ENCODE data around the gene KRT76. TPM values are rescaled to one million over a fixed set of nuclear protein-coding genes. Genes with fewer than 3 reads are reported as not detected.

KRT76 gene
- total and polyA plus RNA-seq, 2 donors (not counting 1 experiment from before 2014, with no cell fraction given) = not detected

DNA sequence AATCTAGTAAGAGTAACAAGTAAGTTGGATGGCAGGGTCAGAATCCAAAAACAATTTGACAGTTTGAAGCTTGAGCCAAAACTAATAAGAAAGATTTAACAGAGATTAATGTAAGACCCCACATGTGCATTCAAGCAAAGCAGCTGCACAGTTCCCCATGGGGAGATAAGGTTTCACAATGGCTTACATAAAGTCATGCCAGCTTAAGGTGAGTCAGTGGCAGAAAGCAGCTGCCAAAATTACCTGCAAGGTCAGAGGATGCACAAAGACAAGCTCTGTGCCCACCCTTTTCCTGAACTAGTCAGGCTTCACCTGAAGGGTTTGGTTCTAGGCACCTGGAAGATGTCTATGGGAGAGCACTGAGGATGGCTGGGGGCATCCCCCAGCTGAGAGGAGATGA is 37.2 kb downstream of the KRT76 start:
- ATAC-seq (ENCODE audit: low read depth) (no peak), DNase-seq (no peak)
- H3K4me2 ChIP-seq (replicated peaks; ENCODE audit: low read depth, low read length, poor library complexity, severe bottlenecking) = no peak overlapping the region
- no peak overlapping the region for H3K4me3 ChIP-seq (ENCODE audit: control extremely low read depth in 1 of 5, extremely low read depth in 1 of 5, insufficient read depth in 1 of 5, low read depth in 2 of 5, low read length in 4 of 5)
- H3K4me1 ChIP-seq (ENCODE audit: control insufficient read depth in 2 of 2, insufficient read depth in 2 of 2, low read length in 2 of 2) = no peaks in the 10 kb centered on the region
- TF ChIP-seq, protein P1, sequence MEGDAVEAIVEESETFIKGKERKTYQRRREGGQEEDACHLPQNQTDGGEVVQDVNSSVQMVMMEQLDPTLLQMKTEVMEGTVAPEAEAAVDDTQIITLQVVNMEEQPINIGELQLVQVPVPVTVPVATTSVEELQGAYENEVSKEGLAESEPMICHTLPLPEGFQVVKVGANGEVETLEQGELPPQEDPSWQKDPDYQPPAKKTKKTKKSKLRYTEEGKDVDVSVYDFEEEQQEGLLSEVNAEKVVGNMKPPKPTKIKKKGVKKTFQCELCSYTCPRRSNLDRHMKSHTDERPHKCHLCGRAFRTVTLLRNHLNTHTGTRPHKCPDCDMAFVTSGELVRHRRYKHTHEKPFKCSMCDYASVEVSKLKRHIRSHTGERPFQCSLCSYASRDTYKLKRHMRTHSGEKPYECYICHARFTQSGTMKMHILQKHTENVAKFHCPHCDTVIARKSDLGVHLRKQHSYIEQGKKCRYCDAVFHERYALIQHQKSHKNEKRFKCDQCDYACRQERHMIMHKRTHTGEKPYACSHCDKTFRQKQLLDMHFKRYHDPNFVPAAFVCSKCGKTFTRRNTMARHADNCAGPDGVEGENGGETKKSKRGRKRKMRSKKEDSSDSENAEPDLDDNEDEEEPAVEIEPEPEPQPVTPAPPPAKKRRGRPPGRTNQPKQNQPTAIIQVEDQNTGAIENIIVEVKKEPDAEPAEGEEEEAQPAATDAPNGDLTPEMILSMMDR (IDR thresholded peaks at IDR 0.05) = no peak
- no peak for TF ChIP-seq EZH2 (IDR thresholded peaks at IDR 0.05; ENCODE audit: borderline replicate concordance, insufficient read depth, low read depth, low read length, poor library complexity, severe bottlenecking)
- intact Hi-C loops (cut with micrococcal nuclease) = no loop called here
- no peaks in the 10 kb centered on the region for H3K79me2 ChIP-seq (ENCODE audit: control insufficient read depth, insufficient read depth, low read length)
- H4K20me1 ChIP-seq (ENCODE audit: control insufficient read depth, insufficient read depth, low read length, poor library complexity, severe bottlenecking) = no peaks in the 10 kb centered on the region
- POLR2A ChIA-PET = no interaction called here
- Mint-ChIP-seq H3K9me3 (ENCODE audit: insufficient read depth) (no peaks in the 10 kb centered on the region), H3K4me3 (no peak overlapping the region), H3K4me1 (no peaks in the 10 kb centered on the region), H3K27me3 (peaks cover 40% of the 10 kb centered on the region), H3K27ac (no peak overlapping the region)
- H2AFZ ChIP-seq (ENCODE audit: insufficient read depth, low read depth, low read length, poor library complexity, severe bottlenecking) = no peak overlapping the region
- H3K27me3 ChIP-seq (replicated peaks in 1 of 4; ENCODE audit: control extremely low read depth in 1 of 4, control insufficient read depth in 3 of 4, insufficient read depth in 4 of 4, low read length in 3 of 4) = peaks cover 0 to 10% (median 0%) of the 10 kb centered on the region in 4 experiments
- no peak overlapping the region for H3K9ac ChIP-seq (ENCODE audit: low read length)
- no peaks in the 10 kb centered on the region for H3K36me3 ChIP-seq (replicated peaks in 1 of 2; ENCODE audit: control extremely low read depth in 1 of 2, control insufficient read depth in 1 of 2, extremely low read depth in 1 of 2, insufficient read depth in 2 of 2, low read length in 1 of 2)
- H3K9me3 ChIP-seq (ENCODE audit: control extremely low read depth in 1 of 3, control insufficient read depth in 2 of 3, insufficient read depth in 1 of 3, low read length in 2 of 3) = peaks cover 0 to 10% (median 0%) of the 10 kb centered on the region in 3 donors
- CTCF ChIA-PET = no interaction called here
- no peak overlapping the region for H3K27ac ChIP-seq (ENCODE audit: low read length in 2 of 2)

DNA sequence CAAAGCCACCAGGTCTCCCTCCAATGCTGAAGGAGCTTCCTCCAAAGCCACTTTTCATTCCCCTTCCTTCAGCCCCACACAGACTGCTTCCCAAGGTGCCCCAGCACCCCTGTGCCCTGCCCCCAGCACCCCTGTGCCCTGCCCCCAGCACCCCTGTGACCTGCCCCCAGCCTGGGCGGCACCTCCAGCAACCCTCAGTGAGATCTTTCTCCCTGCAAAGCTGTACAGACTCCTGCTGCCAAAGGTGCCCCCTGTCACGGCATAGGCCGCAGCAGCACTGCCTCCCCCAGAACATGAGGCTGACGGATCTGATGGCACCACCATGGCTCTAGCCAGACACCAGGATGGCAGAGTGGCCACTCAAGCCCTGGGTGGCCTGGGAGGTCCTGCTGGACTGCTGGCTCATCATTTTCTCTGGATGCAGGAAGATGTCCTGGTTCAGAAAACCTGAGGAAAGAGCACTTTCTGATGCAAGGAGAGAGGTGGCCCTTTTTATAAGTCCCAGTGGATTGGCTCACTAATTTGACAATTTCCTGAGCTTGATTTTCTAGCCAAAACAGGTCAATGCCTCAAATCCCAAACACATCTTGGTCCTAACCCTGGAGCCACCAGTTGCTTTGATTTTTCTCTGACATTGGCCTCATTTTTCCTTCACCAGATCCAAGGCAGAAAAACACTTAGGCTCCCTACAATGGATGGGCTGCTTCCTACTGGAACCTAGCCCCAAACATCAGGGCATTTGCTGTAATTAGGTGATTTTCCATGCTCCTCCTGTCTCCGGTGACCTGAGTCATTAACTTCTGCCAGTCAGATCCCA is 41.1 kb downstream of the KRT76 start:
- H3K27ac Mint-ChIP-seq = no peak overlapping the region
- WGBS (ENCODE audit: insufficient coverage) = 67% methylated on average over 5 of the region's 5 CpGs
- H3K27me3 ChIP-seq (replicated peaks in 1 of 4; ENCODE audit: control extremely low read depth in 1 of 4, control insufficient read depth in 3 of 4, insufficient read depth in 4 of 4, low read length in 3 of 4) = no peaks in the 10 kb centered on the region

More for the DNA sequence above, 41.1 kb downstream of the KRT76 start:
- H2AFZ ChIP-seq (ENCODE audit: insufficient read depth, low read depth, low read length, poor library complexity, severe bottlenecking) = no peak overlapping the region
- TF ChIP-seq EZH2 (IDR thresholded peaks at IDR 0.05; ENCODE audit: borderline replicate concordance, insufficient read depth, low read depth, low read length, poor library complexity, severe bottlenecking) = no peak
- TF ChIP-seq, protein P1 (IDR thresholded peaks at IDR 0.05) = no peak
- Mint-ChIP-seq H3K4me1 (no peaks in the 10 kb centered on the region), H3K9me3 (ENCODE audit: insufficient read depth) (no peaks in the 10 kb centered on the region), H3K27me3 (peaks cover 22% of the 10 kb centered on the region), H3K4me3 (no peak overlapping the region)
- H3K79me2 ChIP-seq (ENCODE audit: control insufficient read depth, insufficient read depth, low read length) = no peaks in the 10 kb centered on the region
- DNase-seq (no peak), ATAC-seq (ENCODE audit: low read depth) (no peak)
- no peak overlapping the region for H3K4me2 ChIP-seq (replicated peaks; ENCODE audit: low read depth, low read length, poor library complexity, severe bottlenecking)
- ChIA-PET CTCF (no interaction called here), POLR2A (no interaction called here)
- H3K4me3 ChIP-seq (ENCODE audit: control extremely low read depth in 1 of 5, extremely low read depth in 1 of 5, insufficient read depth in 1 of 5, low read depth in 2 of 5, low read length in 4 of 5) = no peak overlapping the region
- H3K27ac ChIP-seq (ENCODE audit: low read length in 2 of 2) = no peak overlapping the region
- H3K9me3 ChIP-seq (ENCODE audit: control extremely low read depth in 1 of 3, control insufficient read depth in 2 of 3, insufficient read depth in 1 of 3, low read length in 2 of 3) = peaks cover 0 to 2% (median 0%) of the 10 kb centered on the region in 3 donors
- H3K4me1 ChIP-seq (ENCODE audit: control insufficient read depth in 2 of 2, insufficient read depth in 2 of 2, low read length in 2 of 2) = no peaks in the 10 kb centered on the region
- no peaks in the 10 kb centered on the region for H3K36me3 ChIP-seq (replicated peaks in 1 of 2; ENCODE audit: control extremely low read depth in 1 of 2, control insufficient read depth in 1 of 2, extremely low read depth in 1 of 2, insufficient read depth in 2 of 2, low read length in 1 of 2)
- no peak overlapping the region for H3K9ac ChIP-seq (ENCODE audit: low read length)
- no peaks in the 10 kb centered on the region for H4K20me1 ChIP-seq (ENCODE audit: control insufficient read depth, insufficient read depth, low read length, poor library complexity, severe bottlenecking)
- intact Hi-C loops (cut with micrococcal nuclease) = no loop called here
